DND-41 (cell line): ENCODE data around the gene KIAA1958.
"Not testable (repeated sequence)": the region's sequence is repeated elsewhere in the genome, so short reads cannot be mapped to it uniquely, and the experiment has no call there.

Experiments
- ATAC-seq: fragments of 200-7000 bp; cut with Tn5 transposase; 3 replicates; pipeline ENCODE4 v1.9.1; 2021; ENCODE audit warnings: low read depth; ENCODE audit not compliant: insufficient read depth
- DNase-seq: peaks from one replicate; pipeline ENCODE4 v3.0.0-alpha.2; 2020
- H2AFZ ChIP-seq: 2 replicates; pipeline ENCODE4 v1.6.0; 2012; ENCODE audit warnings: low read depth, low read length
- H3K27ac ChIP-seq: 2 replicates; pipeline ENCODE4 v1.5.1; 2012; ENCODE audit warnings: low read length, inconsistent platforms
- H3K27me3 ChIP-seq: fragments of 200-600 bp; sonication (generic); 2 replicates; pipeline ENCODE4 v1.6.0; 2012; ENCODE audit warnings: low read length, mild to moderate bottlenecking, inconsistent platforms; ENCODE audit not compliant: insufficient read depth, poor library complexity
- H3K36me3 ChIP-seq: 2 replicates; pipeline ENCODE4 v1.5.1; 2012; ENCODE audit warnings: low read length, inconsistent platforms; ENCODE audit not compliant: insufficient read depth
- H3K4me1 ChIP-seq: 2 replicates; pipeline ENCODE4 v1.5.1; 2012; ENCODE audit warnings: mild to moderate bottlenecking, low read length; ENCODE audit not compliant: insufficient read depth
- H3K4me2 ChIP-seq: 2 replicates; pipeline ENCODE4 v1.6.0; 2012; ENCODE audit warnings: mild to moderate bottlenecking, moderate library complexity, low read length, inconsistent platforms; ENCODE audit not compliant: insufficient read depth
- H3K4me3 ChIP-seq, 2 experiments: fragments of 200-600 bp in 1 of 2; shearing (Covaris generic) in 1 of 2; 2 replicates each; pipeline ENCODE4 v1.5.1; 2012 to 2016; ENCODE audit warnings: inconsistent platforms in 2 of 2, low read length in 2 of 2, mild to moderate bottlenecking in 2 of 2, low read depth in 1 of 2, moderate library complexity in 1 of 2
- H3K79me2 ChIP-seq: 2 replicates; pipeline ENCODE4 v1.6.0; 2012; ENCODE audit warnings: low read length, inconsistent platforms; ENCODE audit not compliant: insufficient read depth
- H3K9ac ChIP-seq: 2 replicates; pipeline ENCODE4 v1.6.0; 2012; ENCODE audit warnings: low read depth, mild to moderate bottlenecking, inconsistent platforms, low read length, moderate library complexity
- H3K9me3 ChIP-seq: 2 replicates; pipeline ENCODE4 v1.5.1; 2012; ENCODE audit warnings: low read length, moderate library complexity, mild to moderate bottlenecking, inconsistent platforms; ENCODE audit not compliant: insufficient read depth, severe bottlenecking
- H4K20me1 ChIP-seq: 2 replicates; pipeline ENCODE4 v1.6.0; 2012; ENCODE audit warnings: low read length; ENCODE audit not compliant: insufficient read depth
- CTCF ChIP-seq: IDR thresholded peaks from 2 replicates; pipeline ENCODE4 v1.5.1; 2012; ENCODE audit warnings: borderline replicate concordance, low read length, moderate library complexity, mild to moderate bottlenecking; ENCODE audit not compliant: poor library complexity, severe bottlenecking; ENCODE audit errors: extremely low read depth
- EZH2 ChIP-seq: IDR thresholded peaks from 3 replicates; pipeline ENCODE4 v1.6.1; 2012; ENCODE audit warnings: borderline replicate concordance, low read depth, mild to moderate bottlenecking, moderate library complexity, low read length, inconsistent platforms; ENCODE audit not compliant: severe bottlenecking

Gene KIAA1958

DNA sequence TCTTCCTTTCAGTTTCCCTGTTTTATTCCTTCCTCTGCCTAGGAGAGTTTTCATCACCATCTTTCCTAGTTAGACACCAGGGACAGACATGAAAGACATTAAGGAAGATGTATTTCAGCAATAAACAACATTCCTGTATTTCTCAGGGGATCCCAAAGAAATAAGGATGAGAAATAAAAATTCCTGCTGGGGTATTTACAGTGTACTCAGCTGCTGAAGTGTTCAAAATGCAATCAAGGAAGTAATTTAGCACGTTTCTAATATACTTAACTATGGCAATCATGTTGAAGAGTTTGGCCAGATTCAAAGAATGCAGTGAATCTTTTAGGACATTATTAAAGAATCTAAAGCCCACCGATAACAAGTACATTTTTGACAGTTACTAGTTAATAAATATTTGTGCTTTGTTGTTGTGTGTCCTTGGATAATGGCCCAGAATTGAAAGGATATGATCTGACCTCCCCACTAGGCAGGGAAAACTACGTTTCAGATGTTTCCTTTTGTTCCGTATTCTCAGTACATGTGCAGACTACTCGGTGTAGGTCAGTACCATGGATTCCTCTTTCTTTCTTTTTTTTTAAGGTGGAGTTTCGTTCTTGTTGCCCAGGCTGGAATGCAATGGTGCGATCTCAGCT, 184.5 kb downstream of the KIAA1958 start:
- no peak overlapping the region for H3K27ac ChIP-seq
- H3K79me2 ChIP-seq: no peaks in the 10 kb centered on the region
- no peak overlapping the region for H3K4me2 ChIP-seq
- ATAC-seq: no peak
- no peaks in the 10 kb centered on the region for H3K27me3 ChIP-seq
- H4K20me1 ChIP-seq: no peaks in the 10 kb centered on the region
- DNase-seq: no peak
- H3K4me1 ChIP-seq: no peaks in the 10 kb centered on the region
- no peak overlapping the region for H2AFZ ChIP-seq
- H3K9ac ChIP-seq: no peak overlapping the region
- H3K36me3 ChIP-seq: no peaks in the 10 kb centered on the region
- H3K9me3 ChIP-seq: no peaks in the 10 kb centered on the region
- no peak overlapping the region for H3K4me3 ChIP-seq
- TF ChIP-seq CTCF (no peak), EZH2 (no peak)

GRCh38 chr9:112673221-112673620, 186.6 kb downstream of the KIAA1958 start:
- not testable (repeated sequence) for H3K4me1 ChIP-seq, H3K27me3 ChIP-seq, H3K79me2 ChIP-seq, H3K4me3 ChIP-seq, H3K27ac ChIP-seq, H3K9me3 ChIP-seq, H3K9ac ChIP-seq, H2AFZ ChIP-seq, H3K36me3 ChIP-seq, H3K4me2 ChIP-seq, DNase-seq, H4K20me1 ChIP-seq, ATAC-seq

- TF ChIP-seq CTCF: no peak
- TF ChIP-seq EZH2: no peak
- peaks cover 7% of the 10 kb centered on the region for H3K9me3 ChIP-seq
- H3K27me3 ChIP-seq: no peaks in the 10 kb centered on the region
- no peak overlapping the region for H3K4me2 ChIP-seq
- H3K4me3 ChIP-seq: no peak overlapping the region
- H3K79me2 ChIP-seq: no peaks in the 10 kb centered on the region
- H3K27ac ChIP-seq: no peak overlapping the region
- ATAC-seq: no peak
- no peak overlapping the region for H2AFZ ChIP-seq
- no peak overlapping the region for H3K9ac ChIP-seq
- H4K20me1 ChIP-seq: no peaks in the 10 kb centered on the region
- H3K36me3 ChIP-seq: no peaks in the 10 kb centered on the region
- no peak for DNase-seq
- no peaks in the 10 kb centered on the region for H3K4me1 ChIP-seq
Observed at GRCh38 chr9:112677040-112677439, 190.4 kb downstream of the KIAA1958 start.

DNA sequence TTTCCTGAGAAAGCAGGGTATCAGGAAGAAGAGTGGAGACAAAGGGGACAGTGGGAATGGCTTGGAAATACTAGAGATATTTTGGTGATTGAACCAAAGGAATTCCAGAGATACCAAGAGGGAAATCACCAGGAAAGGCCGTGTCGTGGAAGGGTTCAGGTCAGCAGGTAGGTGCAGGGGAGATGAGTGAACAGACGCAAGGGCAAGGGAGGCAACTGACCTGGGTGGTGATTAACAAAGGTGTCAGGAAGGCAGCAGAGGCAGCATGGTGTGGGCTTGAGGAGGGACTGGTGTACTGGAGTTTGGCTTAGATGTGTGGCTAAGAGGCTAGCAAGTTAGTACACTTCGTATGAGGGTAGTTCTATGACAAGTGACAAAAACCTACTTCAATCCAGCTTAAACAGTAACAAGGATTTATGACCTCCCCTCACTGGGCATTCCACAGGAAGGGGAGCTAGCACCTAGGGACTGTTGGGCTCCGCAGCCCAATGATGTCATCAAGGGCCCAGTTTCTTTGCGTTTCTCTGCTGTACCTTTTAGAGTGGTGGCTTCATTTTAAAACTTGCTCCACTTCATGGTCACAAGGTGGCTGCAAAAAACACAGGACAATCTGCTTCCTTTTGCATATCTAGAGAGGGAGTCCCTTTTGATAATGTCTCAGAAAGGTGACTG, 194.2 kb downstream of the KIAA1958 start:
- DNase-seq (no peak), ATAC-seq (no peak)
- H3K4me1 ChIP-seq: no peaks in the 10 kb centered on the region
- no peak overlapping the region for H3K9ac ChIP-seq
- peaks cover 7% of the 10 kb centered on the region for H3K9me3 ChIP-seq
- H2AFZ ChIP-seq: no peak overlapping the region
- H3K36me3 ChIP-seq: peaks cover 6% of the 10 kb centered on the region; the same call in 1 of the 2 replicates
- no peak overlapping the region for H3K27ac ChIP-seq
- no peak overlapping the region for H3K4me3 ChIP-seq
- H3K27me3 ChIP-seq: no peaks in the 10 kb centered on the region
- H4K20me1 ChIP-seq: no peaks in the 10 kb centered on the region
- TF ChIP-seq EZH2: no peak
- TF ChIP-seq CTCF: no peak
- H3K4me2 ChIP-seq: no peak overlapping the region
- no peaks in the 10 kb centered on the region for H3K79me2 ChIP-seq
